Upper lobe of left lung (tissue), 6 donors: Measurements from ENCODE around the gene LEP. TPM values are rescaled to one million over a fixed set of nuclear protein-coding genes. Genes with fewer than 3 reads are reported as not detected.

ENCODE experiments used
- ATAC-seq, 2 donors: fragments of 200-7000 bp; cut with Tn5 transposase; one replicate each; pipeline ENCODE4 v1.9.1; 2022; ENCODE audit warnings: mild to moderate bottlenecking in 2 of 2, moderate library complexity in 2 of 2; ENCODE audit not compliant: low FRiP score in 2 of 2
- DNase-seq, 2 donors: peaks; one replicate each; pipeline ENCODE4 v3.0.0-alpha.2; 2019 to 2020
- H3K27ac ChIP-seq, 4 donors: fragments of 200-600 bp; sonication (generic); one replicate each; pipeline ENCODE4 v1.5.1; 2016 to 2019
- H3K27me3 ChIP-seq, 4 donors: fragments of 200-600 bp; sonication (generic); one replicate each; pipeline ENCODE4 v1.5.1; 2017 to 2019
- H3K36me3 ChIP-seq, 4 donors: fragments of 200-600 bp; sonication (generic); one replicate each; pipeline ENCODE4 v1.5.1; 2016 to 2019
- H3K4me1 ChIP-seq, 4 donors: fragments of 200-600 bp; sonication (generic); one replicate each; pipeline ENCODE4 v1.5.1; 2018 to 2019
- H3K4me3 ChIP-seq, 4 donors: fragments of 200-600 bp; sonication (generic); one replicate each; pipeline ENCODE4 v1.5.1; 2017 to 2019; ENCODE audit warnings: mild to moderate bottlenecking in 2 of 4, moderate library complexity in 1 of 4
- H3K9me3 ChIP-seq, 4 donors: fragments of 200-600 bp; sonication (generic); one replicate each; pipeline ENCODE4 v1.5.1; 2018 to 2019
- CTCF ChIP-seq, 6 experiments: fragments of 450-650 bp in 4 of 6; fragments of 200-600 bp in 2 of 6; sonication (generic) in 2 of 6; IDR thresholded peaks; one replicate each; pipeline ENCODE4 v1.5.1; 2016 to 2019; ENCODE audit warnings: antibody characterized with exemption in 6 of 6
- EP300 ChIP-seq, 4 donors: sonication (generic); formaldehyde crosslinking; IDR thresholded peaks; one replicate each; pipeline ENCODE4 v1.5.1; 2017; ENCODE audit warnings: antibody characterized with exemption in 4 of 4, control low read depth in 2 of 4
- POLR2A ChIP-seq, 4 donors: fragments of 450-650 bp; IDR thresholded peaks; one replicate each; pipeline ENCODE4 v1.5.1; 2016 to 2017; ENCODE audit warnings: antibody characterized with exemption in 4 of 4, mild to moderate bottlenecking in 2 of 4
- POLR2AphosphoS5 ChIP-seq, 2 donors: sonication (generic); formaldehyde crosslinking; IDR thresholded peaks; one replicate each; pipeline ENCODE4 v1.5.1; 2017; ENCODE audit warnings: antibody characterized with exemption in 2 of 2
- WGBS, 2 donors: methylation state at CpG; one replicate each; pipeline ENCODE4 v1.1.5; 2017 to 2018; 5-methylcytosine and 5-hydroxymethylcytosine counted together
- total RNA-seq, 6 donors: library from RNA; depleted of rRNA in 4 of 6; stranded (reverse); fragments of >200 nt in 4 of 6; gene quantifications; one replicate each; pipeline versions ENCODE4 v1.1.0 to v1.2.1, GENCODE V29; 2016 to 2021
- donor health status: DM: no; HTN: no; CAD: no; lungs with moderate emphysema.
- donor health status: DM: no; HTN: yes; CAD: no; lungs with severe emphysema.

Gene LEP
- total RNA-seq, 6 donors from 2014 or later, result not detected

GRCh38 chr7:128206017-128206746, 34.9 kb upstream of the LEP start:
- peaks cover 0 to 16% (median 8%) of the 10 kb centered on the region in 4 donors for H3K27me3 ChIP-seq
- TF ChIP-seq POLR2A (IDR thresholded peaks at IDR 0.05), result no peak
- H3K27ac ChIP-seq, result no peak overlapping the region
- ATAC-seq (no peak), DNase-seq (peak in 1 of 2 donors; percentile 36)
- H3K4me1 ChIP-seq, result peaks cover 3 to 11% (median 6%) of the 10 kb centered on the region in 4 donors
- WGBS, 2 donors, result 88 to 90% methylated on average over 11 to 16 of the region's 16 CpGs
- no peaks in the 10 kb centered on the region for H3K36me3 ChIP-seq
- no peak overlapping the region for H3K4me3 ChIP-seq
- no peaks in the 10 kb centered on the region for H3K9me3 ChIP-seq

GRCh38 chr7:128206747-128207500, 34.2 kb upstream of the LEP start:
- 88% methylated on average over 4 to 8 of the region's 9 CpGs for WGBS, 2 donors
- H3K27ac ChIP-seq, result no peak overlapping the region
- peaks cover 0 to 5% (median under 1%) of the 10 kb centered on the region in 4 donors for H3K4me1 ChIP-seq
- DNase-seq (peak in 1 of 2 donors; percentile 36), ATAC-seq (no peak)
- TF ChIP-seq POLR2AphosphoS5 (IDR thresholded peaks at IDR 0.05), result no peak
- TF ChIP-seq POLR2A (IDR thresholded peaks at IDR 0.05), result no peak
- no peak for TF ChIP-seq EP300 (IDR thresholded peaks at IDR 0.05)
- TF ChIP-seq CTCF (IDR thresholded peaks at IDR 0.05), result no peak
- no peaks in the 10 kb centered on the region for H3K36me3 ChIP-seq
- no peak overlapping the region for H3K4me3 ChIP-seq
- H3K9me3 ChIP-seq, result no peaks in the 10 kb centered on the region
- peaks cover 0 to 8% (median 2%) of the 10 kb centered on the region in 4 donors for H3K27me3 ChIP-seq

DNA sequence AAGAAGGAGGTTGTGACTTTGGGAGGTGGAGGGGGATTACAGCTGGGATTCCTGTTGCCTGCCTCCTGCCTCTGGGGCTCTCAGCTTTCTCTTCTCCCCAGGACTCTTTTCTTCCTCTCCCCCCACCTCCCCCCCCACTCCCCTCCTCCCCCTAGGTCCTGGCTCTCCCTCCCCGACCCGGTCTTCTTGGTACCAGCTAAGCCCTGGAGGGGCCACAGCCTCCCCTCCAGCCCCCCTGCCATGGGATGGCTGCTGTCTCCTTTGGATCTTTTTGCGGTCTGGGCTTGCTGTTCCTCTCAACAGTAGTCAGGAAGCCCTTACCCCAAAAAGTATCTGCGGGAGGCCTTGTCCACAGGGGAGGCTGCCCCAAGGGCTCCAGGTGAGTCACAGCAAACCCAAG, 33.5 kb upstream of the LEP start:
- no peak for TF ChIP-seq EP300 (IDR thresholded peaks at IDR 0.05)
- TF ChIP-seq POLR2AphosphoS5 (IDR thresholded peaks at IDR 0.05), result no peak
- TF ChIP-seq POLR2A (IDR thresholded peaks at IDR 0.05), result no peak
- no peak for TF ChIP-seq CTCF (IDR thresholded peaks at IDR 0.05)
- ATAC-seq, result no peak
- no peaks in the 10 kb centered on the region for H3K36me3 ChIP-seq
- H3K27me3 ChIP-seq, result peaks cover 0 to 1% (median 0%) of the 10 kb centered on the region in 4 donors
- WGBS, 2 donors, result 50 to 67% methylated on average over 2 to 4 of the region's 4 CpGs
- no peak for DNase-seq
- no peak overlapping the region for H3K27ac ChIP-seq
- peaks cover 0 to 5% (median 0%) of the 10 kb centered on the region in 4 donors for H3K4me1 ChIP-seq
- H3K9me3 ChIP-seq, result no peaks in the 10 kb centered on the region
- H3K4me3 ChIP-seq, result no peak overlapping the region

DNA sequence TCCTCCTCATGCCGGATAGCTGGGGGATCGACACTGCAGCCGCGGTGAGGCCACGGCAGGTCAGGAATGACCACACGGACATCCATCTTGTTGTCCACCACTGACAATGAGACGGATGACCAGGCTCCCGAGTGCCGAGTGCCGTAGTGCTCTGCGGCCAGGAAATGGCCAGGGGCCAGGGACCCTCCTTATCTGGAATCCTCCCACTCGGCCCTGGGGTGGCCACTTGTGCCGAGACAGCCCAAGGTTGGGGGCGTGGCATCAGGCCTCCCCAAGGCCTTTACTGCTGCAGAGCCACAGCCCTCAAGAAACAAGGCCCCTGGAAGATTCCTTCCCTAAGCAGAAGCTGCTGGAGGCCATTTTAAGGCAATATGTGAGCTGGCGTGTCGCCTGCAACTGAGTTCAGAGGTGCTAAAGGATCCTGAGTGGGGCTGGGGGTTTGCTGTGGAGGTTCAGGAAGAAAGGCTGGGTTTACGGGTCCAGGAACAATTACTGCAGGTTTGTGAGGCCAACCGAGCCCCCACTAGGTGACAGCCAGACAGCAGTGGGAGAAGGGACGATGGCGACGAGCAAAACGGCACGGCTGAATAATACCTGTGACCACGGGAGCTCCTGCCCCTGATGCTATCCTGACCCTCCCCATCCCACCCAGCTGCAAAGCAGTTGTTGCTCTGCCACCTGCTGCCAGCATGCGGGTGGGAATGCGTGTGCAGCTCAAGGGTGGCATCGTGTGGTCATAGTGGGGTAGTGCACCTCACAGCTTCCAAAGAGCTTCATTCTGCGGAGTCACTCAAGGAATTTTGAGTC, 31.6 kb upstream of the LEP start:
- WGBS, 2 donors, result 24 to 40% methylated on average over 14 to 22 of the region's 28 CpGs
- Histone ChIP-seq H3K27me3 (no peaks in the 10 kb centered on the region), H3K4me1 (peaks cover 0 to 5% (median 0%) of the 10 kb centered on the region in 4 donors), H3K9me3 (no peaks in the 10 kb centered on the region), H3K27ac (no peak overlapping the region), H3K36me3 (no peaks in the 10 kb centered on the region), H3K4me3 (no peak overlapping the region)
- DNase-seq (peak; percentile 57 to 79), ATAC-seq (peak; percentile 87 to 93)
- peak; percentile 95 to 98 (median 97) for TF ChIP-seq CTCF (IDR thresholded peaks at IDR 0.05)
- no peak for TF ChIP-seq POLR2AphosphoS5 (IDR thresholded peaks at IDR 0.05)
- TF ChIP-seq POLR2A (IDR thresholded peaks at IDR 0.05), result no peak
- TF ChIP-seq EP300 (IDR thresholded peaks at IDR 0.05), result no peak

DNA sequence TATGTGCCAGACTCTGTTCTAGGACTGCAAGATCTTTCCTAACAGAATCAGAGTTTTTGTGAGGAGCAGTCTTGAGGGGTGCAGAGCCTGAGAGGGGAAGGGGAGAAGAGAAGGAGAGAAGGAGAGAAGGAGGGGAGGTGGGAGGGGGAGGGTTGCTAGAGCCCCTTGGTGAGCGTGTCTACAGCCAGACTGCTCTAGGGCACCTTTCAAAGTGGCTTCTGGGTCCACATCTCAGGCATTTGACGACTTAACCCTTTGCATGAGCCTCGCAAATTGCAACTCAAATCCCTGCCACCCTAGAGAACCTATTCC, 31.1 kb upstream of the LEP start:
- no peak overlapping the region for H3K27ac ChIP-seq
- TF ChIP-seq CTCF (IDR thresholded peaks at IDR 0.05) (no peak), POLR2AphosphoS5 (IDR thresholded peaks at IDR 0.05) (no peak), POLR2A (IDR thresholded peaks at IDR 0.05) (no peak), EP300 (IDR thresholded peaks at IDR 0.05) (no peak)
- DNase-seq, result no peak
- no peak for ATAC-seq
- no peak overlapping the region for H3K4me3 ChIP-seq
- no peaks in the 10 kb centered on the region for H3K36me3 ChIP-seq
- 29 to 54% methylated on average over 3 of the region's 3 CpGs for WGBS, 2 donors
- H3K4me1 ChIP-seq, result peaks cover 0 to 5% (median 0%) of the 10 kb centered on the region in 4 donors
- H3K27me3 ChIP-seq, result no peaks in the 10 kb centered on the region
- no peaks in the 10 kb centered on the region for H3K9me3 ChIP-seq
